Mammary epithelial cell (primary cell): ENCODE results near the gene CNTFR.

Source experiments
- EZH2 ChIP-seq: IDR thresholded peaks from 2 replicates; pipeline ENCODE4 v1.6.1; 2012; ENCODE audit warnings: low read length, inconsistent platforms, borderline replicate concordance
- TF ChIP-seq, protein P1 (sequence below), 2 donors: IDR thresholded peaks in 1 of 2; conservative IDR thresholded peaks in 1 of 2; 2 replicates each; pipeline ENCODE4 v1.5.1; 2011 to 2012; ENCODE audit warnings: inconsistent platforms in 2 of 2, low read length in 2 of 2, mild to moderate bottlenecking in 2 of 2, control low read depth in 1 of 2, low read depth in 1 of 2; ENCODE audit not compliant: insufficient read depth in 1 of 2; ENCODE audit errors: extremely low read depth in 1 of 2

DNA sequence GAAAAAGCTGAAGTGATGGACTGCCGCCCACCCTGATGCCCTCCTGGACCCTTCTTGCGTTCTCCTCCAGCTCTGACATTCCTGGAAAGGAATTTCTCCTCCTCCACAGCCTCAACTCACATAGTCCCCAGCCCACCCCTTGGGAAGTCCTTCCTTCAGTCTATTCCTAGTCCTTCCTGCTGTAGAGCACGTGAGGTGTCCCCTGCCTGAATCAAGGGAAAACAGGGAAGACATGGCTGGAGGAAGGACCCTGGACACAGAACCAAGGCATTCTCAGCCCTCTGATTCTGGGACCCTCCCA, 35.6 kb upstream of the CNTFR start:
- TF ChIP-seq, protein P1, sequence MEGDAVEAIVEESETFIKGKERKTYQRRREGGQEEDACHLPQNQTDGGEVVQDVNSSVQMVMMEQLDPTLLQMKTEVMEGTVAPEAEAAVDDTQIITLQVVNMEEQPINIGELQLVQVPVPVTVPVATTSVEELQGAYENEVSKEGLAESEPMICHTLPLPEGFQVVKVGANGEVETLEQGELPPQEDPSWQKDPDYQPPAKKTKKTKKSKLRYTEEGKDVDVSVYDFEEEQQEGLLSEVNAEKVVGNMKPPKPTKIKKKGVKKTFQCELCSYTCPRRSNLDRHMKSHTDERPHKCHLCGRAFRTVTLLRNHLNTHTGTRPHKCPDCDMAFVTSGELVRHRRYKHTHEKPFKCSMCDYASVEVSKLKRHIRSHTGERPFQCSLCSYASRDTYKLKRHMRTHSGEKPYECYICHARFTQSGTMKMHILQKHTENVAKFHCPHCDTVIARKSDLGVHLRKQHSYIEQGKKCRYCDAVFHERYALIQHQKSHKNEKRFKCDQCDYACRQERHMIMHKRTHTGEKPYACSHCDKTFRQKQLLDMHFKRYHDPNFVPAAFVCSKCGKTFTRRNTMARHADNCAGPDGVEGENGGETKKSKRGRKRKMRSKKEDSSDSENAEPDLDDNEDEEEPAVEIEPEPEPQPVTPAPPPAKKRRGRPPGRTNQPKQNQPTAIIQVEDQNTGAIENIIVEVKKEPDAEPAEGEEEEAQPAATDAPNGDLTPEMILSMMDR (conservative IDR thresholded peaks at IDR 0.05 in 1 of 2, IDR thresholded peaks at IDR 0.05 in 1 of 2; ENCODE audit: extremely low read depth in 1 of 2, insufficient read depth in 1 of 2, low read depth in 1 of 2, low read length in 2 of 2) = no peak
- TF ChIP-seq EZH2 = no peak
